Osteocyte (in vitro differentiated cells): ENCODE measurements around the gene PPP2R2B. TPM values are rescaled to one million over a fixed set of nuclear protein-coding genes. Genes with fewer than 3 reads are reported as not detected.

ENCODE experiments used
- DNase-seq: peaks from one replicate; pipeline ENCODE4 v3.0.0; 2021; ENCODE audit warnings: mixed read lengths; ENCODE audit not compliant: unreplicated experiment; ENCODE audit errors: extremely low spot score
- H3K27ac Mint-ChIP-seq: one replicate; pipeline ENCODE4 v1.8.0; 2021; ENCODE audit warnings: mild to moderate bottlenecking, mixed read lengths; ENCODE audit not compliant: unreplicated experiment
- H3K27me3 Mint-ChIP-seq: one replicate; pipeline ENCODE4 v1.8.0; 2021; ENCODE audit warnings: mixed read lengths; ENCODE audit not compliant: unreplicated experiment
- H3K36me3 Mint-ChIP-seq: one replicate; pipeline ENCODE4 v1.8.0; 2021; ENCODE audit warnings: mixed read lengths; ENCODE audit not compliant: unreplicated experiment
- H3K4me1 Mint-ChIP-seq: one replicate; pipeline ENCODE4 v1.8.0; 2021; ENCODE audit warnings: mixed read lengths; ENCODE audit not compliant: unreplicated experiment
- H3K4me3 Mint-ChIP-seq: one replicate; pipeline ENCODE4 v1.8.0; 2021; ENCODE audit warnings: mild to moderate bottlenecking, moderate library complexity, mixed read lengths; ENCODE audit not compliant: unreplicated experiment
- H3K9me3 Mint-ChIP-seq: one replicate; pipeline ENCODE4 v1.8.0; 2021; ENCODE audit warnings: mixed read lengths; ENCODE audit not compliant: unreplicated experiment
- total RNA-seq: library from RNA; stranded (reverse); gene quantifications from 2 replicates; pipeline ENCODE4 v1.2.1, GENCODE V29; 2021
- TF ChIP-seq, protein P1 (sequence below): fragments of 200-600 bp; sonication (generic); IDR thresholded peaks from 2 replicates; pipeline ENCODE4 v1.5.0; 2021; ENCODE audit warnings: antibody characterized with exemption, mild to moderate bottlenecking, moderate library complexity

The PPP2R2B gene
- total RNA-seq, 1 donor from 2014 or later = not detected

DNA sequence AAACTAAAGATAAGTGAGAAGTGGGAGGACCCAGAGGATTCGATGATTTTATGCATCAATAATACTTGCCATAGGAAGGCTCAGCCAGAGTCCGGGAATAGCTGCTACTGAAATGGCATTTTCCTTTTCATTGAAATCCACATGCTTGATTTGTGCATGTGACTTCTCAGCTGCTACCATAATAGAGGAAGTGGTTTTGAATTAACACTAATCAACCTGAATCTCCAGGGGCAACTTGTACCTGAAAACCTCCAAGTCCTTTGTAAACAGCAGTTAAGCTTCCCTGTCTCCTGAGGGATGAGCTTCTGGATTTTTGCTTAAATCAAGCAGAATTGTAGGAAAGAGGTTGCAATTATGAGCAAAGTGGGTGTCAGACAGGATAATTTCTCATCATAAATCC lies 124.9 kb downstream of the PPP2R2B start:
- Mint-ChIP-seq H3K9me3 (no peaks in the 10 kb centered on the region), H3K27me3 (peaks cover 10% of the 10 kb centered on the region), H3K36me3 (no peaks in the 10 kb centered on the region), H3K4me3 (no peak overlapping the region), H3K27ac (no peak overlapping the region), H3K4me1 (no peaks in the 10 kb centered on the region)
- no peak for DNase-seq
- TF ChIP-seq, protein P1, sequence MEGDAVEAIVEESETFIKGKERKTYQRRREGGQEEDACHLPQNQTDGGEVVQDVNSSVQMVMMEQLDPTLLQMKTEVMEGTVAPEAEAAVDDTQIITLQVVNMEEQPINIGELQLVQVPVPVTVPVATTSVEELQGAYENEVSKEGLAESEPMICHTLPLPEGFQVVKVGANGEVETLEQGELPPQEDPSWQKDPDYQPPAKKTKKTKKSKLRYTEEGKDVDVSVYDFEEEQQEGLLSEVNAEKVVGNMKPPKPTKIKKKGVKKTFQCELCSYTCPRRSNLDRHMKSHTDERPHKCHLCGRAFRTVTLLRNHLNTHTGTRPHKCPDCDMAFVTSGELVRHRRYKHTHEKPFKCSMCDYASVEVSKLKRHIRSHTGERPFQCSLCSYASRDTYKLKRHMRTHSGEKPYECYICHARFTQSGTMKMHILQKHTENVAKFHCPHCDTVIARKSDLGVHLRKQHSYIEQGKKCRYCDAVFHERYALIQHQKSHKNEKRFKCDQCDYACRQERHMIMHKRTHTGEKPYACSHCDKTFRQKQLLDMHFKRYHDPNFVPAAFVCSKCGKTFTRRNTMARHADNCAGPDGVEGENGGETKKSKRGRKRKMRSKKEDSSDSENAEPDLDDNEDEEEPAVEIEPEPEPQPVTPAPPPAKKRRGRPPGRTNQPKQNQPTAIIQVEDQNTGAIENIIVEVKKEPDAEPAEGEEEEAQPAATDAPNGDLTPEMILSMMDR = no peak

DNA sequence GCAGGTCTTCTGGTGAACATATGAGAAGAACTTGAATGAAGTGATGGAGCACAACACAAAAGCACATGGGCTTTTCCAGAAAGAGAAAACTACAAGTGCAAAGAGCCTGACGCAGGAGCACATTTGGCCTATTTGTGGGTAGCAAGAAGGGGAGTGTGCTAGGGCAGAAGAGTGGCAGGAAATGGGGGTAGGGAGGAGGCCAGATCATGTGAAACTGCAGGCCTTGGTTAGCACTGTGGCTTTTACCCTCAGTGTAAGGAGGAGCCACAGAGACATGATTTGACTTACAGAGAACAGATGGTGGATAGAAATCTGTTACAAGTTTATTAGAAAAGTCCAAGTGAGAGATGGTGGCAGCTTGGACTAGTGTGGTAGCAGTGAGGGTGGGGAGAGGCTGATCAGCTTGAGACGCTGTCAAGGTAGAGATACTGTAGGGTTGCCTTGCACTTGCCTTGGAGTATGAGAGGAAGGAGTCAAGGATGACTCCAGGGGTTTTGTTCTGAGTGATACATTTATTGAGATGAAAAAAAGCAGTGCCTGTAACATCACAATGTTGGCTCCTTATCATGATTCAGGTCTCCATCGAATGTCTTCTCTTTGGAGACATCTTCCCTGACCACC lies 126.7 kb downstream of the PPP2R2B start:
- H3K36me3 Mint-ChIP-seq = no peaks in the 10 kb centered on the region
- no peak overlapping the region for H3K4me3 Mint-ChIP-seq
- no peaks in the 10 kb centered on the region for H3K9me3 Mint-ChIP-seq
- H3K27me3 Mint-ChIP-seq = peaks cover 8% of the 10 kb centered on the region
- no peak overlapping the region for H3K27ac Mint-ChIP-seq
- TF ChIP-seq, protein P1 = no peak
- no peaks in the 10 kb centered on the region for H3K4me1 Mint-ChIP-seq
- no peak for DNase-seq

DNA sequence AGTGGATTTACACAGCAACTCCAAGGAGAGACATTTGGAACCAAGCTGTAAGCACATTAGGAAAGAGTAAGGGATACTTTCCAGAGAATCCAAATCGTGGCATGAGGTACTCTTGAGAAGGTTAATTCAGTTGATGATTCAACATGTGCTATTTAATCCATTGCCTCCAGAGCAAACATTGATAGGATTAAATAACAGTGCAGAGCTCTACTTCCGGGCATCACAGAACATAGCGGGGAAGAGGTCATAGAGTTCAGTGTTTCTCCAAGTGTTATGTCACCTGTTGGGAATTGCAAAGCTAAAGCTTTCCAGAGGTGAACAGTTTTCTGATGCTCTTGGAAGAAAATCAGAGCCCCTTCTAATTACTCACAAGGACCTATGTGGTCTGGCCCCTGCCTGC lies 127.5 kb downstream of the PPP2R2B start:
- no peaks in the 10 kb centered on the region for H3K4me1 Mint-ChIP-seq
- DNase-seq = no peak
- no peak overlapping the region for H3K4me3 Mint-ChIP-seq
- peaks cover 4% of the 10 kb centered on the region for H3K27me3 Mint-ChIP-seq
- no peaks in the 10 kb centered on the region for H3K9me3 Mint-ChIP-seq
- H3K36me3 Mint-ChIP-seq = no peaks in the 10 kb centered on the region
- TF ChIP-seq, protein P1 = no peak
- H3K27ac Mint-ChIP-seq = no peak overlapping the region

DNA sequence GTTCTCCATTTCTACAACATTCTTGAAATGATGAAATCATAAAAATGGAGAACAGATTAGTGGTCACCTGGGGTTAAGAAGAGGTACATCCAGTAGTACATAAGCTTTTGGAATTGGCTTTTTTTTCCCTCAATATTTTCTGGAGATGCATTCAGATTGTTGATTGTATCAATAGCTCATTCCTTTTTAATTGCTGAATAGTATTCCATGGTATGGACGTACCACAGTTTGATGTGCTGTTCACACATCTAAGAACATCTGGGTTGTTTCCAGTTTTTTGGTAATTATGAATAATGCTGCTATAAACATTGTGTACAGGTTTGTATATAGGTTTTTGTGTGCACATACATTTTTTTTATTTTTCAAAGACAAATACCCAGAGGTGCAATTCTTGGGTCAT lies 130.0 kb downstream of the PPP2R2B start:
- no peaks in the 10 kb centered on the region for H3K9me3 Mint-ChIP-seq
- peaks cover 5% of the 10 kb centered on the region for H3K4me1 Mint-ChIP-seq
- TF ChIP-seq, protein P1 = no peak
- H3K4me3 Mint-ChIP-seq = no peak overlapping the region
- DNase-seq = no peak
- H3K36me3 Mint-ChIP-seq = no peaks in the 10 kb centered on the region
- peaks cover 1% of the 10 kb centered on the region for H3K27me3 Mint-ChIP-seq
- no peak overlapping the region for H3K27ac Mint-ChIP-seq

DNA sequence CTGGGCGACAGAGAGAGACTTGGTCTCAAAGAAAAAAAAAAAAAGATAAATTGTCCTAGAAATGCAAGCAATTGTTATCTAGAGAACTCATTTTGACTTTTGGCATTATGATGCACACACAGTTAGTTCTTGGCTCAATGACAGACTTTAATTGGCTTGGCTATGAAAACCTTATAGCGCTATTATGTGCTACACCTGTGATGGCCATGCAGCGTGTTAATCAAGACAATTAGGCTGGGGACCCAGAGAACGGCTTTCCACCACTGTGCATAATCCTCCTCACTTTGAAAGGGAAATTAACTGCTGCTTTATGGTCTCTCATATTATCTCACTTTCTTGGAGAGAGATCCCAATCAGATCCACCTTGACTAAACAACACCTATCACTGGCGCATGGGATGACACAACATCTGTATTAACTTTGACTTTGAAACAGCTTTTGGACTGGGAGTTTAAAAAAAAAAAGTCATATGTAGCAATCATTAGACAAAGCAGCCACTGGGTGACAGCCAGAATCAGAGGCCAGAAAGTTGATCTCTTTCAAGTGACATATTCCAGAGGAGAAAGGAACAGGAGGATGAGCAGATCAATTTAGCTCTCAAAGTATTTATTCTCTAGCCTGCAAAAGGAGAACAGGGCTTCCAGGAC lies 132.5 kb downstream of the PPP2R2B start:
- TF ChIP-seq, protein P1 = no peak
- Mint-ChIP-seq H3K4me1 (peaks cover 5% of the 10 kb centered on the region), H3K9me3 (no peaks in the 10 kb centered on the region), H3K27me3 (no peaks in the 10 kb centered on the region), H3K4me3 (no peak overlapping the region), H3K27ac (no peak overlapping the region), H3K36me3 (no peaks in the 10 kb centered on the region)
- DNase-seq = no peak
